Liver (tissue), 9 donors: ENCODE measurements around the gene DMAC1. TPM values are rescaled to one million over a fixed set of nuclear protein-coding genes. Genes with fewer than 3 reads are reported as not detected.

ENCODE experiments used
- DNase-seq: peaks from one replicate; pipeline ENCODE4 v3.0.0-alpha.2; 2017; ENCODE audit warnings: low spot score
- H3K27ac ChIP-seq, 2 donors: one replicate each; pipeline ENCODE4 v1.7.0; 2013; ENCODE audit warnings: inconsistent platforms in 2 of 2, low read length in 2 of 2, control low read depth in 1 of 2, low read depth in 1 of 2, mild to moderate bottlenecking in 1 of 2
- H3K27me3 ChIP-seq, 4 donors: one replicate each; pipeline versions ENCODE4 v1.6.1 to v1.7.0; 2013; ENCODE audit warnings: low read length in 3 of 4, inconsistent platforms in 1 of 4, mild to moderate bottlenecking in 1 of 4, moderate library complexity in 1 of 4; ENCODE audit not compliant: control insufficient read depth in 4 of 4, insufficient read depth in 4 of 4
- H3K36me3 ChIP-seq, 4 donors: one replicate each; pipeline versions ENCODE4 v1.6.1 to v1.7.0; 2013; ENCODE audit warnings: low read length in 3 of 4, mild to moderate bottlenecking in 3 of 4, low read depth in 1 of 4, moderate library complexity in 1 of 4; ENCODE audit not compliant: control insufficient read depth in 4 of 4, insufficient read depth in 3 of 4
- H3K4me1 ChIP-seq, 4 donors: one replicate each; pipeline versions ENCODE4 v1.6.1 to v1.7.0; 2013; ENCODE audit warnings: low read length in 3 of 4, mild to moderate bottlenecking in 3 of 4, moderate library complexity in 1 of 4; ENCODE audit not compliant: control insufficient read depth in 4 of 4, insufficient read depth in 4 of 4
- H3K4me3 ChIP-seq, 3 donors: one replicate each; pipeline versions ENCODE4 v1.6.1 to v1.7.0; 2013; ENCODE audit warnings: low read length in 3 of 3, control low read depth in 1 of 3, low read depth in 1 of 3, mild to moderate bottlenecking in 1 of 3
- H3K9ac ChIP-seq, 2 donors: one replicate each; pipeline ENCODE4 v1.7.0; 2013; ENCODE audit warnings: low read length in 2 of 2, mild to moderate bottlenecking in 2 of 2, moderate library complexity in 2 of 2, control low read depth in 1 of 2, low read depth in 1 of 2
- H3K9me3 ChIP-seq, 4 donors: one replicate each; pipeline versions ENCODE4 v1.6.1 to v1.7.0; 2013; ENCODE audit warnings: low read length in 3 of 4; ENCODE audit not compliant: control insufficient read depth in 4 of 4
- ATF3 ChIP-seq: IDR thresholded peaks from 2 replicates; pipeline ENCODE4 v1.6.1; 2016; ENCODE audit warnings: antibody characterized with exemption
- CTCF ChIP-seq: fragments of 150-350 bp; IDR thresholded peaks from 2 replicates; pipeline ENCODE4 v1.5.1; 2017; ENCODE audit warnings: improper control_type of control experiment, low read depth, low read length; ENCODE audit not compliant: missing input control
- EGR1 ChIP-seq, 2 donors: IDR thresholded peaks; 2 replicates each; pipeline ENCODE4 v1.6.1; 2016 to 2018; ENCODE audit warnings: antibody characterized with exemption in 2 of 2, low read depth in 2 of 2
- FOXA1 ChIP-seq: IDR thresholded peaks from 2 replicates; pipeline ENCODE4 v1.6.1; 2016; ENCODE audit warnings: antibody characterized with exemption
- FOXA2 ChIP-seq: IDR thresholded peaks from 2 replicates; pipeline ENCODE4 v1.6.1; 2016; ENCODE audit warnings: antibody characterized with exemption
- GABPA ChIP-seq, 2 donors: IDR thresholded peaks in 1 of 2; conservative IDR thresholded peaks in 1 of 2; 2 replicates each; pipeline ENCODE4 v1.6.1; 2016; ENCODE audit warnings: antibody characterized with exemption in 2 of 2, mild to moderate bottlenecking in 1 of 2, moderate library complexity in 1 of 2
- HNF4A ChIP-seq, 2 donors: conservative IDR thresholded peaks; 2 replicates each; pipeline ENCODE4 v1.6.1; 2016; ENCODE audit warnings: antibody characterized with exemption in 2 of 2, mild to moderate bottlenecking in 2 of 2
- JUND ChIP-seq, 2 donors: IDR thresholded peaks; 2 replicates each; pipeline ENCODE4 v1.6.1; 2016; ENCODE audit warnings: antibody characterized with exemption in 2 of 2
- MAX ChIP-seq: IDR thresholded peaks from 2 replicates; pipeline ENCODE4 v1.6.1; 2016; ENCODE audit warnings: antibody characterized with exemption
- NR2F2 ChIP-seq: IDR thresholded peaks from 2 replicates; pipeline ENCODE4 v1.6.1; 2016; ENCODE audit warnings: antibody characterized with exemption
- RAD21 ChIP-seq, 2 donors: IDR thresholded peaks; 2 replicates each; pipeline ENCODE4 v1.6.1; 2016; ENCODE audit warnings: antibody characterized with exemption in 2 of 2, mild to moderate bottlenecking in 2 of 2
- REST ChIP-seq: IDR thresholded peaks from 2 replicates; pipeline ENCODE4 v1.6.1; 2016; ENCODE audit warnings: antibody characterized with exemption, mild to moderate bottlenecking
- RXRA ChIP-seq, 2 donors: IDR thresholded peaks; 2 replicates each; pipeline ENCODE4 v1.6.1; 2017 to 2018; ENCODE audit warnings: antibody characterized with exemption in 2 of 2, mild to moderate bottlenecking in 1 of 2
- SP1 ChIP-seq: IDR thresholded peaks from 2 replicates; pipeline ENCODE4 v1.6.1; 2018; ENCODE audit warnings: antibody characterized with exemption, mild to moderate bottlenecking
- TAF1 ChIP-seq: conservative IDR thresholded peaks from 2 replicates; pipeline ENCODE4 v1.6.1; 2016; ENCODE audit warnings: antibody characterized with exemption, mild to moderate bottlenecking
- YY1 ChIP-seq: IDR thresholded peaks from 2 replicates; pipeline ENCODE4 v1.6.1; 2016; ENCODE audit warnings: antibody characterized with exemption, mild to moderate bottlenecking
- ZBTB33 ChIP-seq: IDR thresholded peaks from 2 replicates; pipeline ENCODE4 v1.6.1; 2016; ENCODE audit warnings: antibody characterized with exemption
- WGBS: extraction: QIAGEN DNeasy Blood & Tissue Kit; methylation state at CpG from one replicate; pipeline ENCODE4 v1.1.7; 2013; 5-methylcytosine and 5-hydroxymethylcytosine counted together
- polyA plus RNA-seq, 2 donors: library from polyadenylated mRNA; stranded (reverse) in 1 of 2; unstranded in 1 of 2; fragments of 200-250 nt in 1 of 2; fragments of >200 nt in 1 of 2; fragmentation: Nextera tagmentation in 1 of 2; extraction: Ambion mirVana in 1 of 2; gene quantifications; one replicate each; pipeline versions ENCODE4 v1.2.1 to v1.2.3, GENCODE V29; 2013 to 2015
- total RNA-seq, 2 donors: library from RNA; depleted of rRNA; stranded (reverse); fragments of >200 nt; gene quantifications; one replicate each; pipeline ENCODE4 v1.2.3, GENCODE V29; 2014
- donor health status: healthy.
- donor health status: healthy.
- donor health status: healthy.
- donor health status: healthy.
- donor health status: healthy.

The DMAC1 gene
- total and polyA plus RNA-seq, 4 donors, result 4.4 to 53.0 (median 9.0) TPM

- TF ChIP-seq HNF4A (conservative IDR thresholded peaks at IDR 0.05), result no peak
- TF ChIP-seq TAF1, result no peak
- TF ChIP-seq RAD21 (IDR thresholded peaks at IDR 0.05), result no peak
- no peak for TF ChIP-seq NR2F2
- no peak for TF ChIP-seq SP1
- no peak for TF ChIP-seq GABPA (IDR thresholded peaks at IDR 0.05 in 1 of 2, conservative IDR thresholded peaks at IDR 0.05 in 1 of 2)
- no peak for TF ChIP-seq REST
- TF ChIP-seq ATF3, result no peak
- TF ChIP-seq FOXA2, result no peak
- no peak for TF ChIP-seq YY1
- TF ChIP-seq CTCF, result no peak
- no peak for TF ChIP-seq MAX
Observed at GRCh38 chr9:7777771-7778170, 21.8 kb downstream of the DMAC1 start.

GRCh38 chr9:7770111-7770510 is 29.5 kb downstream of the DMAC1 start:
- 44% methylated on average over 2 of the region's 2 CpGs for WGBS

More at GRCh38 chr9:7777771-7778170, 21.8 kb downstream of the DMAC1 start:
- no peaks in the 10 kb centered on the region for H3K9me3 ChIP-seq
- no peaks in the 10 kb centered on the region for H3K36me3 ChIP-seq
- no peak overlapping the region for H3K27ac ChIP-seq
- 62% methylated on average over 1 of the region's 1 CpG for WGBS
- no peak for DNase-seq
- no peak overlapping the region for H3K9ac ChIP-seq
- no peaks in the 10 kb centered on the region for H3K4me1 ChIP-seq
- no peak overlapping the region for H3K4me3 ChIP-seq
- no peaks in the 10 kb centered on the region for H3K27me3 ChIP-seq

GRCh38 chr9:7762600-7762999 is 37.0 kb downstream of the DMAC1 start:
- no peaks in the 10 kb centered on the region for H3K4me1 ChIP-seq
- no peak overlapping the region for H3K4me3 ChIP-seq
- H3K36me3 ChIP-seq, result no peaks in the 10 kb centered on the region
- H3K9ac ChIP-seq, result no peak overlapping the region
- no peak for DNase-seq
- 68% methylated on average over 3 of the region's 3 CpGs for WGBS
- no peaks in the 10 kb centered on the region for H3K27me3 ChIP-seq
- no peak for TF ChIP-seq EGR1 (IDR thresholded peaks at IDR 0.05; ENCODE audit: low read depth in 2 of 2)
- no peak for TF ChIP-seq ZBTB33
- no peak for TF ChIP-seq RAD21 (IDR thresholded peaks at IDR 0.05)
- no peak for TF ChIP-seq NR2F2
- TF ChIP-seq FOXA1, result no peak
- TF ChIP-seq JUND (IDR thresholded peaks at IDR 0.05), result no peak
- no peak for TF ChIP-seq MAX
- no peak for TF ChIP-seq FOXA2
- no peak for TF ChIP-seq RXRA (IDR thresholded peaks at IDR 0.05)
- no peak for TF ChIP-seq SP1
- no peak for TF ChIP-seq GABPA (IDR thresholded peaks at IDR 0.05 in 1 of 2, conservative IDR thresholded peaks at IDR 0.05 in 1 of 2)
- peaks cover 0 to 3% (median 0%) of the 10 kb centered on the region in 4 donors for H3K9me3 ChIP-seq
- no peak overlapping the region for H3K27ac ChIP-seq

More at GRCh38 chr9:7770111-7770510, 29.5 kb downstream of the DMAC1 start:
- Histone ChIP-seq H3K27ac (no peak overlapping the region), H3K9me3 (peaks cover 0 to 6% (median 1%) of the 10 kb centered on the region in 4 donors), H3K4me1 (no peaks in the 10 kb centered on the region), H3K9ac (no peak overlapping the region), H3K36me3 (no peaks in the 10 kb centered on the region), H3K4me3 (no peak overlapping the region), H3K27me3 (peaks cover 0 to 3% (median 0%) of the 10 kb centered on the region in 4 donors)
- TF ChIP-seq RAD21 (IDR thresholded peaks at IDR 0.05) (no peak), SP1 (no peak), NR2F2 (no peak), GABPA (IDR thresholded peaks at IDR 0.05 in 1 of 2, conservative IDR thresholded peaks at IDR 0.05 in 1 of 2) (no peak)
- no peak for DNase-seq
